HG03354 (cell line): ENCODE measurements around the gene HK3.
A peak's percentile ranks its signal among the peaks of the same experiment; 100 is the strongest.

Source experiments
- ATAC-seq: cut with Tn5 transposase; IDR thresholded peaks from one replicate; pipeline ENCODE4 v1.9.1; 2021; ENCODE audit warnings: mild to moderate bottlenecking; ENCODE audit not compliant: unreplicated experiment, poor library complexity, severe bottlenecking

Gene HK3

DNA sequence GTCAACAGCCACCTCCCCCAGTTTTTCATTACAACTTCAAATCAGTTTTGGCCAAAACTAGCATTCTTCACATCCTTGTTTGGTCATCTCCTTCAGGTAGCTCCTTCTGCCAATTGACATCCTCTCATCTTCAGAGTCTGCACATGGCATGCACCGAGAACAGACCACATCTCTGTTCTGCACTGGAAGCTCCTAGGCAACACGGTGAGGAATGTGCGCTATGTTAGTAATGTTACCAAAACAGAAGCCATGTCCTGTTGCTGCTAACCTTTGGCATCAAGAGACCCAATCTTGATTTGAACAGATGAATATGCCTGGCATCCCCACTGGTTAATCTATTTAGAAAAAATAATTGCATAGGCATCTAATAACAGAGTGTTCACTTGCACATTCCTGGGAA, 5.1 kb upstream of the HK3 start:
- no peak for ATAC-seq

DNA sequence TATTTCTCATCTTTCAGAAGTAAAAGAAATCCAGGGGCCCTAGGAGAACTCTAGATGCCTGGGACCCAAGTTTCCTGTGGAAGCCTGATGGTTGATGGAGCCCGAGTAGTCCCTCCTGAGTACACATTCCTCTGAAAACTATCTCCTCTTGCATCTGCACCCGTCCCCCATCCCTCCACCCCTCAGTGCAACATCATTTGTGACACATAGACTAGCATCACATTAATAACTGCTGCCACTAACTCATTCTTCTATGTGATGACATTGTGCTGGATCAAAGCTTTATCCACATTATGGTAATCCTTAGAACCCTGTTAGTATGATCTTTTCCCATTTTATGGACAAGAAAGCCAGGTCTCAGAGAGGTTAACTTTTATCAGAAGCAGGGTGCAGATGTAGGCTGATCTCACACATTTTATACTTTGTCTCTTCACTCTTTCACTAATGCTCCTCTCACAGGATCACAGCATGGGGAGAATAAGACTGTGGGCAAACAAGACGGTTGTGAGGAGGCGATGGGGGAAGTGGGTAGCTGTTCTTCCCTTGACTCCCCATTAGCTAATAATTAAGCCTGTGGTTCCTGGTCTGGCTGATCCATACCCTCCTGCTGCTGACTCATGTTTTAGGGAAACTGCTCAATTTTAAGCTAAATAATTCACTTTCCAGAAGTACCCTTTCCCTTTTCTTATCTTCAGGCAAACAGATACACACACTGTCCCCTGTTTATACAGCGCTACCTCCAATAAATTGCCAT, 3.9 kb upstream of the HK3 start:
- no peak for ATAC-seq

DNA sequence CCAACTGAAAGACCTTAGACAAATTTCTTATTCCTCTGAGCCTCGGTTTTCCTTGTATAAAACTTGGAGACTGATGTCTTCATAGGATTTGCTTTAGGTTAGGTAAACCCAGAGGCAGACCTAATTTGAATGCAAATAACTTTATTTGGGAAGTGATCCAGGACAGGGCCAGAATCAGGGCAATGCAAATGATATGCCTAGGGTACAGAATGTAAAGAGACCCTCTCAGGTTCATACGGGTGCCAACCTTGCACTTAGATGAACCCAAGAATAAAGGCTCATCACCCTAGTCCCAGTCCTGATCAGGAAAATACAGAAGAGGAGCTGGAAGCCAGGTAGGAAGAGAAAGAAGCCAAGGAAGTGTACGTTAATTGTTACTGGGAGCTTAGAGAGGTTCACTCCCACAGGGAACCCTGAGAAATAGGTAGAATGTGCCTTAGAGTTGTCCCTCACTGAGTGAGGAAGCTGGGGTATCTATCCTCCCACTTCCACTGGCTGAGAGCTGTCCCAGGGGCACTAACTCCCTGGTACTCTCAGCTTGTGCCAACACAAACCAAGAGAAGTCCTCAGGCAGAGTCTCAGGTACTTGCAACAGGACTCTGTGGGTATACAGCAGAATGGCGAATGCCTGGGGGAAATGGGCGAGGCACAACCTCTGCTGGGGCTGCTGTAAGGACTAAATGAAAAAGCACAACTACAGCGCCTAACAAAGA, 3.1 kb upstream of the HK3 start:
- no peak for ATAC-seq

DNA sequence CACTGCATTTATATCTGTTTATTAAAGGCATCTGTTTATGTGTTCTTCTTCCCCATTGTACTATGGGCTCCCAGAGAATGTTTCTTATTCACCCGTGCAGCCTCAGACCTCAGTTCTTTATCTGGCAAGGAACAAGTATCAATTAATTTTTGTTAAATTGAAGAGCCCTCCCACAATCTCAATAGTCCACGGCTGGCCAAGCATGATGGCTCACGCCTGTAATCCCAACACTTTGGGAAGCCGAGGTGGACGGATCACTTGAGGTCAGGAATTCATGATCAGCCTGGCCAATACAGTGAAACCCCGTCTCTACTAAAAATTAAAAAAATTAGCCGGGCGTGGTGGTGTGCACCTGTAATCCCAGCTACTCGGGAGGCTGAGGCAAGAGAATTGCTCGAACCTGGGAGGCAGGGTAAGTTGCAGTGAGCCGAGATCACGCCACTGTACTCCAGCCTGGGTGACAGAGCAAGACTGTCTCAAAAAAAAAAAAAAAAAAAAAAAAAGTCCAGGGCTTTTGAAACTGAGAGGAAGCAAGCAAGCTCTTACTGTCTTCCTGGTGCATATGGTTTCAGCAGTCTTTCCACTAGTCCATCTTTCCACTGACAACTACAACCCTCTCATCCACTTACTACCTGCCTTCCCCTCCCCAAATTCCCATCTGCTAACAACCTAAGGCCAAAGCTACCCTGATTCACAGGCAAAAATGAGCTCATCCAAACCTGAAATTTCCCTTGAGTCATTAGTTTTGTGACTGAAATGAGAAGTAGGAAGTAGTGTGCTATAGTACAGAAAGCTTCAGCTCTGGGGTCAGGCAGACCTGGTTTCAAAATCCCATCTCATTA, 2.3 kb upstream of the HK3 start:
- peak; percentile 60 for ATAC-seq

DNA sequence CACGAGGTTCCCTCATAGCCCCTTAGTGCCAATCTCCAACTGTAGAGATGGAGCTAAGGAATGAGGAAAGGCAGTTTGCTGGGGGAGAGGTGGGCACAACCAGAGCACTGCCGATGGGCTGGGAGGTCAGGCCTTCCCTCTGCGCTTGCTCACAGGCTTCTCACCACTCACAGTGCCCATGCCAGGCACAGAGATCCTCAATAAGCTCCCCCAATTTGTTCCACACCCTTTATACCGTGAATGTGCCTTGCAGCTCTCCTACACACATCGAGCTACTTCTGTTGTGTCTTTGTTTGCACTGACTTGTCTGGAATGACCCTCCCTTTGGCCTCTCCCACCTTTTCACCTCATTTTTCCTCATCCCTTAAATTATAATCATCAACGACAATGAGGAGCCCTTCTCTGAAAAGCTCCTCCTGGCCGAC, 1.6 kb upstream of the HK3 start:
- ATAC-seq: no peak

DNA sequence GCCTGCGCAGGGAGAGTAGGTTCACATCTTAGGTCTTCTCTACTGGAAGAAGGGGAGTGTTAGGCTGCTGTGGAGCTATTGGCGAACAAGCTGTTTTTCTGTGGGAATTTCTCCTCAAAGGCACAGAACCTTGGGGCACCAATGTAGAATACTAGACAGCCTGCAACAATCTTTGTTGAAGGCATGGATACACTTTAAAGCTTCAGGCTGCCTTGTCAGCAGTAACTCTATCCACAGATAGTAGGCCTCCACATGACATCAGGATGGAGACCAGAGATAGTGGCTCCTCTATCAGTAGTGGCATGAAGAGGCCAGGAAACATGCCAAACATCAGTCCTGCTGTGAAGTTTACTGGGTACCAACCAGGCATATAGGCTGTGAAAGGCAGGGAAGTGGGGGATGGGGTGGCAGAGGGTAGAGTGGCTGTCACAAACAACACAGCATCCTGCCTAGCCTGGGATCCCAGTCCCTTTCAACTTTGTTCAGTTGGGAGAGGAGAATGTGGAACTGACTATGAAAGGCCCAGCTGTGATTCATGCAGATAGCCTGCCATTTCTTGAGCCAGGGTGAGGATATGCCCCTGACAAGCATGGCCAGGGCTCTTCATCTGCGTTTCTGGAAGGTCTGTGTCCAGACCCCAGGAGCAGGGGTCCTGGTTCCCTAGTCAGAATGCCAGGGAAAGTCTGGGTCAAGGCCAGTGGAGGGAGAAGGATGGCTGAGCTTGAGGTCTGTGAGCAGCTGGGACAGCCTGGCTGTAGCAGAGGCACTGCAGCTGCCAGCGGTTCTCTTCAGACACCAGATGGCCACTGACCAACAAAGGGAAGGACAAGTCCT, 1.0 kb upstream of the HK3 start:
- no peak for ATAC-seq

DNA sequence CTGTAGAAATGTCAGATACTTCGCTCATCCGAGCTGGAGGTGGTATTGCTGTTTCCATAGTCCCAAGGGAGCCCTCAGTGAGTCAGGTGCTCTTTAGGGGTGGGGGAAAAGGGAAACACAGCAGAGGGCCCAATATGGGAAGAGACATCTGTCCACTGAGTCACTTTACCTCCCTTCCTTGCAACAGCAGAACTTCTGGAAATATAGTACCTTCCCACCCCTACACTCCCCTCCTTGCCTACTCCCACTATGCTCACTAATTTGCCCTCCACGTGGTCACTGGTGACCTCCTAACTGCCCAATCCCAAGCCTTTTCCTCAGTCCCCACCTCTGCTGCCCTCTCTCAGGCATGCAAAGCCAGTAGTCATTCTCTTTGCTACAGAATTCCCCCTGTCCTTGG, 1.9 kb downstream of the HK3 start:
- ATAC-seq: no peak

DNA sequence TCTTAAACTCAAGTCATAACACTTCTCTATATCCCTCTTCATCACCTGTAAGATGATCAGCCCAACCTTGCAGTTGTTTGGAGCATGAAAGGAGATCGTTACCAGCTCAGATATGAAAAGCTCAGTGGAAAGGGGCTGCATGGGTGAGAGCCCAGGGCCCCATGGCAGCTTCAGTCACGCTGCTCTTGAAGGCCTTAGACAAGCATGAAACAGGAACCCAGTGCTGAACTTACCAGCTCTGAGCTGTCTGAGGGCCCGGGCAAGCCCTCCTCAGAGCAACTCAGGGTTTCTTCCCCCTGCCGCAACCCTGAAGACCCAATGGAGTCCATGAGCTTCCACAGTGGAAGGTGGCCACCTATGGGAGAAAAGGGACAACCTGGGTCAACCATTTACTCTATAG, 3.3 kb downstream of the HK3 start:
- no peak for ATAC-seq

DNA sequence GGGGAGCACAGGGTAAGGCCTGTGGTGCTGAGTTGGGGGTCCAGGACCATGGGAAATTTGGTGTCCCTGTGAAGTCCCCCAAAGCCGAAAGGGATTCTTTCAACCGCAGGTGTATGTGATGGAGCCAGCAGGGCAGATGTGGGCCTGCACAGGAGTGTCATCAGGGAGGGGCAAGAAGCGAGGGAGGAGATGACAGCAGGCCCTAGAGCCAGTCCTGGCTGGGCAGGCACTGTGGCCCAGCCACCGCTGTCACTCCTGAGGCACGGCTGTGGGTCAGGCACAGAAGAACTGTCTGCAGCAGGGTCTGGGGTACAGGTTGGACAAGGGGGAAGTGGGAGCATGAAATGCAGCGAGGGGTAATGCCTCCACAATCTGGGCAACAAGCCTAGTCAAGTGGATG, 4.8 kb downstream of the HK3 start:
- no peak for ATAC-seq

DNA sequence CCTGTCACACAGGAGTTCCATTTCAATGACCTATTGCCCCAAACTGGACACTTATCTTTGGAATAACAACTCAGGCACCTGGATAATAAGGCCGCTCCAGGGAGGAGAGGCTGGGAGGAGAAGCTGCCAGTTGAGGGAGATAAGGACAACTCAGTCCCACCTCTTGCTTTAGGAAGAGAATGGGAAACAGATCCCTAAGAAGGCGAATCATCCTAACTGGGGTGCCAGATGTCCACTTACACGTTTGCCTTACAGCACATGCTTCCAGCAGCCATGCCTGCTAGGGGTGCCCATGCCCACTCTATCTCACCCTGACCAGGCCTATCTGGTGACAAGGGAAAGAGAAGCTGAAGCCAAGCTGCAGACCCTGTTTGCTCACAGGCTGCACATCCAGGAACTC, 6.5 kb downstream of the HK3 start:
- ATAC-seq: no peak

DNA sequence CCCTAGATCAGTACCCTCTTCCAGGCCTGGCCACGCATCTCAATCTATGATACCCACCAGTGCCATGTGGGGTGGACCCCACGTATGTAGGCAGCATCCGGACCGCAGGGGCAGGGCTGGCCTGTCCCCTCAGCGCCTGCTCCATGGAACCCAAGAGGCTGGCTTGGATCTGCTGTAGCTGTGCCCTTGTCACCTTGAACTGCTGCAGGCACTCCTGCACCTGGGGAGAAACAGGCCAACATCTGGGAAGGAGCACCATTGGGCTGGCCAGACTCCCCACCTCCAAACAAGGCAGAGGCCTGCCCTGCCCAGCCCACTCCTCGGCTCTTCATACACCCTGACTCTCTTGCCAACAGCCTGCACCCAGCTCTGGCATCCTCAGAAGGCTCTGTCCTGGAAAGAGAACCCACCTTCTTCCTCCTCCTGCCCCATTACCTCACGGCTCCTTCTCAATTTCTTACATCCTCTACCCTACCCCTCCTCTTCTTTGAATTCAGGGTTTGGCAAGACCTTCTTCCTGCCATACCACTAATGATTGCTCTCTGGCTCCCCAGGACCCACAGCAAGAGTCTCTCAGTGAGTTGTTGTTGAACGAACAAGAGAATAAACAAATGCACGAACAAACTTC, 7.7 kb downstream of the HK3 start:
- ATAC-seq: no peak

DNA sequence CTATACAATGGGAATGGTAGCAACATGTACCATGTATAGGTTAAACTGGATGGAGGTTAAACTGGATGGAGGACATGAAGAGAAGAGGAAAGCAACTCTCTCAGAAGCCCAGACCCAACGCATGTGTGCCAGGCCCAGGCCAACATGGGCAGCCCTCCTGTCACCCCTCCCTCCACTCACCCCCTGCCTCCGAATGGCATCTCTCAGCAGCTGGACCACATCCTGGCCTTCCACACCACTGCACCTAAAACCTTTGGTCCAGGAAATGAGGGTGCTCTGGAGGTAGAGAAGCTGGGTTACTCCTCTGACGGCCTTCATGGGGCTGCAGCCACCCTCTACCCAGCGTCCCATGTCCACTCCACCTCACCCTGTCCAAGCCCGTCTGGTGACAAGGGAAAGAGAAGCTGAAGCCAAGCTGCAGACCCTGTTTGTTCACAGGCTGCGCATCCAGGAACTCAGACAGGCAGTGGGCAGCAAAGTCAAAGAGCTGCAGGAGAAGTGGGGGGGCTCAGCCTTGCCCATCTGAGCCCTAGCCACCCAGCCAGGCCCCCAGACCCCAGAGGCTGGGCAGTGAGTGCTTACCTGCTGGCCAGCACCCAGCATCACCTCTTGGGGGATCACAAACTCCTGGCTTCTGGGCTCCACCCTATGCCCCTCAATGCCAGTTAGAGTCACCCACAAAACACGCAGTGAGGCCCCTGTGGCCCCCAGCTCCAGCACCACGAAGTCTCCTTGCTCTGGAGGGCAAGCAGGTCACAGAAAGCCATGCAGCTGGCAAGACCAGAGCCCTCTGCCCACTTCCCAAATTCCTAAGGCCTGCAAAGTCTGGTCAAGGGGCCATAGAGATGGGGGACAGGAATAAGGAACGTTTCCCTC, 8.5 kb downstream of the HK3 start:
- no peak for ATAC-seq

DNA sequence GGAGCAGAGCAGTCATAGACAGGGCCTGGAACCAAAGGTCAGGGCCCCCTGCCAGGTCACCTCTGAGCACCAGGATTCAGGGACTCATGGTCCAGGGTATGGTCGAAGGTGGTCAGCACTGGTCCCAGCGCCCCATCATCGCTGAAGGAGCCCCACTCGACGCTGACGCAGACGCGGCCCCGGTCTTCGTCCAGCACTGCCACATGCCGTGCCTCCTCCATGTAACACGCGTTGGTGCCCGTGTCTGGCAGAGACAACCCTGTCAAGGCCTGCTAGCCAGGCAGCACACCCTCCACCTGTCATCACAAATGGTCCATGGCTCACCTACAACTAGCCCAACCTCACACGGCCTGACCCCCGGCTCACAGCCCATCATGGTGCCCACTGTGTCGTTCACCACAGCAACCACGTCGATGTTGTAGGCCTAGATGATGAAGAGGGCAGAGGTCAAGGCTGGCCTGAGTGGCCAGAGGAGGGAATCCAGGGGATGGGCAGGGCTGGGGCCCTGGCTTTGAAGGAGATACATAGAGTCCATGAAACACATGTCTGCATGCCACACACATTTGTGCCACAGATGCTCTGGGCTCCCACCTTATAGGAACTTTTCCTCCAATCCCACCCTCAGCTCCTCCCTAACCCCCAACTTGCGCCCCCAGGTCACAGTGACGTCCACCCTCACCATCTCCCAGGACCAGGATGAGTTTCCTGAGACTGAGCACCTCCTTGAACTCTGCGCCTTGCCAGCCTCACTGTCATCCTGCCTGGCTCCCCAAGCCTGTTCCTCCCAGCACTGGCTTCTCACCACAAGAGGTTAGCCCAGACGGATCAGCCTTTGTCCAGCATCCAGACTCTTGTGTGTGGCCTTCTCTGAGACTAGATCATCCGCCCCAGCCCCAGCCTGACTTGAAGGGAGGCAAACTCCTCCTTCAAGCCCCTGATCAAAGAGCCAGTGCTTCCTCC, 9.5 kb downstream of the HK3 start:
- ATAC-seq: no peak

DNA sequence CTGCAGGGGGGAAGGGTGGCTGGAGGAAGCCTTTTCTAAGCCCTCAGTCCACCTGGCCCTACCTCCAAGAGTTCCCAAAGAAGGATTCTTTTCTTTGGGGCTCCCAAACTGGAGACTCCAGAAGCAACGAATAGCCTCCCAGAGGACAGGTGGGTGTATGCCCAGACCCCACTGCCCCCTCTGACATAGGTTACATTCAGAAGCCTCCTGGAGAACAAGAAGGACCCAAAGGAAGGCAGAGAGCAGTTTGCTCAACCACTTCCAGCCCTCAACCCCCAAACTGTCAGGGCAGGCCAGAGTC, 10.3 kb downstream of the HK3 start:
- no peak for ATAC-seq

DNA sequence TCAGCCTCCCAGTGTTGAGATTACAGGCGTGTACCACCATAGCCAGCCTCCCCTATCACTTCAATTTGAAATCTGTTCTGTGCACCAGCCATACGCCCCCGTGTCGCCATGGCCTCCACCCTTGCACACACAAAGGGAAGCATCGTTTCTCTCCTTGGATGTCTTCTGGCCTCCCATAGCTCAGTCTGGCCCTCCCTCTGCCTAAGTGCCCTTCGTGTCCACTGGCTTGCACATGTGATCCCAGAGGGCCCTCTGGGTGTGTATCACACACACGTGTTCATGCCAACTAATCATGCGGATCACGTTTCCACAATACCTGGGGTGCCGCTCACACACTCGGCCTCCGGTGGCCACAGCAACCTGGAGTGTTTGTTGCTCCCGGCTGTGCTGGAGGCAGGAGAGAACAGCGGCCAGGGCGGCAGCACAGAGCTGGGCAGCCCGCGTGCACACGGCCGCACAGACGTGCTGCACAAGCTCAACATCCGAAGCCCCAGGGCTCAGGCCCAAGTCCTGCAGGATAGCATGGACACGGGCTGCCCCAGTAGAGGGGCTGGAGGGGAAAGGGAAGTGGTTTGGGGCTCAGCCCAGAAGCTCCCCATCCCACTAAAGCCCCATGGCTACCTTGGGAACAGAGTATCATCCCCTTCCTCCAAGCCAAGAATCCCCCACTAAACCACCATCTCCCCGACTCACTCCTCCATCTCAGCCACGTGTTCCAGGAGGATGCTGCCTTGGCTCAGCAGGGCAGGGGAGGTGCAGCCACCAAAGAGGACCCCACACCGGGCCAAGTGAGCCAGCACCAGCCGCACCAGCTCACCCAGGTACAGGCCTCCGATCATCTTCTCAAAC, 10.9 kb downstream of the HK3 start:
- ATAC-seq: no peak

DNA sequence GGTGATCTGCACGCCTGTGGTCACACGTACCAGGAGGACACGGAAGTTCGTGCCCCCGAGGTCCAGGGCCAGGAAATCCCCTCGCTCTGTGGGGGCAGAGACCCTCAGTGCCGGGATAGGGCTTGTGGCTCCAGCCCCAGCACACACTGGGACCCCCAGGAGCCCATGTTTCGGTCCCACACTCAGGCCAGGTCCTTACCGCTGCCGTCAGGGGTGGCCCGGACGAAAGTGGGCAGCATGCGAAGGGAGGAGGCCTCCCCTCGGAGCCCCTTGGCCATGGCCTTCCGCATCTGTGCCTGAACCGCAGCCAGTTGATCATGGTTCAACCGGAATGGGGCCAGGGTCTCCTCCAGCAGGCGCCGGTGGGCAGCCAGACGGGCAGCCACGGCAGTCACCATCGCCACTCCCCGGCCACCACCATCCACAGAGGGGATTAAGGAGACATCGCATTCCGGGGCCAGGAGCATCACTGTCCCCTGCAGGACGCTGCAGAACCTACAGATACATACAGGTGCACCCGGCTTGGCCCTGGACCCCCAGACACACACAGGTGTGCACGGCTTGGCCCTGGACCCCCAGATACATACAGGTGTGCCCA, 11.8 kb downstream of the HK3 start:
- ATAC-seq: no peak
